Parietal lobe (tissue), 2 donors: ENCODE data around the gene SMIM33. TPM values are rescaled to one million over a fixed set of nuclear protein-coding genes. Genes with fewer than 3 reads are reported as not detected.

Experiments used
- small RNA-seq: library from RNA; depleted of rRNA; stranded (forward); fragments of <200 nt; gene quantifications from one replicate; pipeline ENCODE3, GENCODE V24; 2014; ENCODE audit warnings: low replicate concordance
- total RNA-seq: library from RNA; depleted of rRNA; stranded (reverse); fragments of >200 nt; gene quantifications from one replicate; pipeline ENCODE4 v1.2.3, GENCODE V29; 2014

Gene SMIM33
- not detected for total RNA-seq

GRCh38 chr5:139470821-139471300 is at the start of gene SMIM33:
Gene SMIM33, plus strand, starts transcription at chr5:139471004. Its CDS starts 118 bp downstream, at chr5:139471122.

GRCh38 chr5:139439013-139439903 is 31.5 kb upstream of the SMIM33 start, which contains the start of gene DNAJC18:
Gene DNAJC18, minus strand, starts transcription at chr5:139439525. Its CDS starts 80 bp downstream, at chr5:139439445.

GRCh38 chr5:139462586-139463276 is 8.1 kb upstream of the SMIM33 start, which contains the start of gene ECSCR:
Gene ECSCR, minus strand, starts transcription at chr5:139462743. Its CDS starts 73 bp downstream, at chr5:139462670.

DNA sequence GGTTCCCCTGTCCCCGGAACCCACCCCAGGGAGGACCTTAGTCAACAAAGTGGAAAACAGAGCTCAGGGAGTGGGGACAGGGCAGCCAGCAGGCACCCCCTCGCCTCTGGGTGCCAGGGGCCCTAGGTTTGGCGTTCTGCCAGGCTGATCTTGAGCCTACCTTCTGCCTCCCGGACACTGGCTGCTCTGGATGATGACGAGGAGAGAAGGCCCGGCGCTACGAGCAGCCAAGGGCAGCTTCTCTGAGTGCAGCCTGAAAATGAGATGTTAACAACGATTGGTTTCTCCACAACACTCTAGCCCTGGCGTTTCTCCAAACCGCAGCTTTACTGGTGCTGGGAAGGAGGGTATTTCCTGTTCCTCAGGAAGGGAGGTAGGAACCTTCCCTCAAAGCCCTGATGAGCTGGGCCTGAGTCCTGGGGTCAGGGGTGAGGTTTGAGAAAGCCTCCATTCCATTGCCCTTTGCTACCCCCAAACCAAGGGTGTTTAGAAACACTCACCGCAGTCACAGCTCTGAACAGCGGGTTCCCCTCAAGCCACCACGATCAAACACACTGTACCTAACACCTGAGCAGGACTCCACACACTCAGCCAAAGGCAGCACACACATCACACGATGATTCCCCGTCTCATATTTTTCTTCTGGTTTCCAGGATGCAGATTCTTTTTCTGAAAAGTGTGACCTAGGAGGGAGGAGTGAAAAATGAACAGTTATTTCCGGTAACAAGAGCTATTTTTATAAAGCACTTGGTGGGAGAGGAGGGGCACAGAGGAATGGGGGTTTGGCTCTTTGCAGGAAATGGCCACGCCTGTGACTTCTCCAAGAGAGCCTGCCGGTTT is 11.5 kb downstream of the SMIM33 start, which contains the start of gene STING1:
Gene STING1, minus strand, starts transcription at position 709 of the 840 bp plus-strand sequence. CDS start 1,054 bp downstream, outside the sequence.

Small RNAs within 50 kb of the gene (small RNA-seq; reads per million reads assigned to genes)
- gene RNU5B-4P = 3.3 reads per million, percentile 85 among the genes with 10 or more reads in this experiment

Other genes with a start within 250 kb of the SMIM33 start
- gene MATR3, start 177.3 kb upstream of the SMIM33 start, total RNA-seq = 743 TPM
- gene PAIP2, start 129.2 kb upstream of the SMIM33 start, total RNA-seq = 98.0 TPM
- not detected for gene SLC23A1, start 87.7 kb upstream of the SMIM33 start, total RNA-seq
- gene MZB1, start 81.1 kb upstream of the SMIM33 start, total RNA-seq = not detected
- gene PROB1, start 75.9 kb upstream of the SMIM33 start, total RNA-seq = 0.94 TPM
- gene SPATA24, start 66.9 kb upstream of the SMIM33 start, total RNA-seq = 6.6 TPM
- gene DNAJC18, start 31.5 kb upstream of the SMIM33 start, total RNA-seq = 44.1 TPM
- gene ECSCR, start 8.3 kb upstream of the SMIM33 start, total RNA-seq = 4.7 TPM
- 2.8 TPM for gene STING1, start 11.8 kb downstream of the SMIM33 start, total RNA-seq
- 121 TPM for gene UBE2D2, start 90.3 kb downstream of the SMIM33 start, total RNA-seq
- 41.0 TPM for gene CXXC5, start 177.3 kb downstream of the SMIM33 start, total RNA-seq